WERI-Rb-1 (cell line): Measurements from ENCODE around the gene ONECUT1.

ENCODE experiments used
- DNase-seq: peaks from one replicate; pipeline ENCODE4 v3.0.0-alpha.2; 2020
- H3K27ac ChIP-seq: fragments of 250-450 bp; sonication (Bioruptor Pico); 2 replicates; pipeline ENCODE4 v1.5.1; 2020; ENCODE audit warnings: mild to moderate bottlenecking, moderate library complexity
- H3K27me3 ChIP-seq: fragments of 250-450 bp; sonication (Bioruptor Pico); 2 replicates; pipeline ENCODE4 v1.5.1; 2021; ENCODE audit warnings: mild to moderate bottlenecking, low read depth, moderate library complexity; ENCODE audit not compliant: insufficient read depth, severe bottlenecking
- H3K36me3 ChIP-seq: fragments of 250-450 bp; sonication (Bioruptor Pico); 2 replicates; pipeline ENCODE4 v1.5.1; 2020; ENCODE audit warnings: mild to moderate bottlenecking, moderate library complexity
- H3K4me3 ChIP-seq: 2 replicates; pipeline ENCODE4 v1.5.1; 2011; ENCODE audit warnings: low read depth, mild to moderate bottlenecking, control low read depth, low read length
- H3K9me3 ChIP-seq: fragments of 250-450 bp; sonication (Bioruptor Pico); 2 replicates; pipeline ENCODE4 v1.5.1; 2021; ENCODE audit warnings: mild to moderate bottlenecking, moderate library complexity; ENCODE audit not compliant: severe bottlenecking
- TF ChIP-seq, protein P1 (sequence below): IDR thresholded peaks from 2 replicates; pipeline ENCODE4 v1.5.1; 2011; ENCODE audit warnings: low read depth, mild to moderate bottlenecking, control low read depth, inconsistent platforms, low read length

ONECUT1 gene

GRCh38 chr15:52716536-52716935 lies 73.6 kb downstream of the ONECUT1 start:
- TF ChIP-seq, protein P1, sequence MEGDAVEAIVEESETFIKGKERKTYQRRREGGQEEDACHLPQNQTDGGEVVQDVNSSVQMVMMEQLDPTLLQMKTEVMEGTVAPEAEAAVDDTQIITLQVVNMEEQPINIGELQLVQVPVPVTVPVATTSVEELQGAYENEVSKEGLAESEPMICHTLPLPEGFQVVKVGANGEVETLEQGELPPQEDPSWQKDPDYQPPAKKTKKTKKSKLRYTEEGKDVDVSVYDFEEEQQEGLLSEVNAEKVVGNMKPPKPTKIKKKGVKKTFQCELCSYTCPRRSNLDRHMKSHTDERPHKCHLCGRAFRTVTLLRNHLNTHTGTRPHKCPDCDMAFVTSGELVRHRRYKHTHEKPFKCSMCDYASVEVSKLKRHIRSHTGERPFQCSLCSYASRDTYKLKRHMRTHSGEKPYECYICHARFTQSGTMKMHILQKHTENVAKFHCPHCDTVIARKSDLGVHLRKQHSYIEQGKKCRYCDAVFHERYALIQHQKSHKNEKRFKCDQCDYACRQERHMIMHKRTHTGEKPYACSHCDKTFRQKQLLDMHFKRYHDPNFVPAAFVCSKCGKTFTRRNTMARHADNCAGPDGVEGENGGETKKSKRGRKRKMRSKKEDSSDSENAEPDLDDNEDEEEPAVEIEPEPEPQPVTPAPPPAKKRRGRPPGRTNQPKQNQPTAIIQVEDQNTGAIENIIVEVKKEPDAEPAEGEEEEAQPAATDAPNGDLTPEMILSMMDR: no peak
- no peaks in the 10 kb centered on the region for H3K27me3 ChIP-seq
- H3K9me3 ChIP-seq: no peaks in the 10 kb centered on the region
- H3K36me3 ChIP-seq: no peaks in the 10 kb centered on the region
- no peak overlapping the region for H3K27ac ChIP-seq
- no peak for DNase-seq
- H3K4me3 ChIP-seq: no peak overlapping the region

- DNase-seq: no peak
- TF ChIP-seq, protein P1: no peak
- Histone ChIP-seq H3K9me3 (no peaks in the 10 kb centered on the region), H3K4me3 (no peak overlapping the region), H3K27ac (no peak overlapping the region), H3K36me3 (no peaks in the 10 kb centered on the region), H3K27me3 (no peaks in the 10 kb centered on the region)
These were observed 74.7 kb downstream of the ONECUT1 start for GRCh38 chr15:52715411-52715810.

DNA sequence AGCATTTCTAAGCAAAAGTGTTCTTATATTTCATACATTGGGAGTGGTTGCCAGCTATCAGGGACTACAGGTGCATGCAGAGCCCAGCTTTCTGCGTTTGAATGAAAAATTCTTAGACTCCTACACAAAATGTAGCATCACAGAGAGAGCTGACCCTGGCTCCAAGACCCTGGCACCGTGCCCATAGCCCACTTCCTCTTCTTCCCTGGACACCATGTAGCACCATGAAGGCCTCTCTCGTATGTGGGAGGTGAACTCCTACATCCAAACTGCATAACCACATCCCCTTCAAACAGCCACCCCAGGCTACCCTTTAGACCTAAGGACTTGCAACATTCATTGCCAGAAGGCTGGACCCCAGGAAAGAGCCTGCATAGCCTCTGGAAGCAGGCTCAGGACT lies 75.2 kb downstream of the ONECUT1 start:
- DNase-seq: no peak
- no peaks in the 10 kb centered on the region for H3K27me3 ChIP-seq
- TF ChIP-seq, protein P1: no peak
- no peak overlapping the region for H3K27ac ChIP-seq
- H3K9me3 ChIP-seq: no peaks in the 10 kb centered on the region
- no peak overlapping the region for H3K4me3 ChIP-seq
- no peaks in the 10 kb centered on the region for H3K36me3 ChIP-seq

GRCh38 chr15:52710708-52711389 lies 79.3 kb downstream of the ONECUT1 start:
- Histone ChIP-seq H3K27me3 (no peaks in the 10 kb centered on the region), H3K27ac (no peak overlapping the region), H3K4me3 (no peak overlapping the region)

DNA sequence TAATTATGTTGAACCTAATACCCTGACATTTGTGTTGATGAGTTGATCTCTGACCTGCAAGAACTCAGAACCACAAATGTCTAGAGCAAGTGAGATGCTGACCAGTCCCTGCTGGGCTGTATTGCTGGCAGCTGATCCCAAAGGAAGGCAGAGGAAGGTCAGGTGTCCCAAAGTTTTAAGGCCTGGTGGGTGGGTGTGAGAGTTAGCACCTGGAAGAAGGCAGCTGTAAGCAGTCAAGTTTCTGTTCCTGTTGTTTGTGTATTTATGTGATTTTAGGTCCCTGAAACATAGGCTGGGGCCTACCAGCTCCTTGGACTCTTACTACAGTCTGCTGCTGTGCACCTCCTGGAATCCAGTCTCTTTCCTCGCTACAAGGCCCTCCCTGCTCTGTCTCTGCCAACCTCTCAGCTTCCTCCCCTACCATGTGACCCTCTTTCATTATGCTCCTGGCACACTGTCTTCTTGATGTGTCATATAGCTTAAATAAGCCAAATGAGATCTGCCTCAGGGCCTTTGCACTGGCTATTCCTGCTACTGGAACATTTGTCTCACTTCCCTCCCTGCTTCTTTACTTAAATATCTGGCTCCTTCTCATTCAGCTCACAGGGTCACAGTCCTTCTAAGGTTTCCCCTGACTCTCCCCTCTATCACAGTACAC lies 80.0 kb downstream of the ONECUT1 start:
- Histone ChIP-seq H3K27me3 (no peaks in the 10 kb centered on the region), H3K27ac (no peak overlapping the region), H3K4me3 (no peak overlapping the region), H3K9me3 (no peaks in the 10 kb centered on the region), H3K36me3 (no peaks in the 10 kb centered on the region)
- DNase-seq: no peak
- TF ChIP-seq, protein P1: no peak

More at GRCh38 chr15:52710708-52711389, 79.3 kb downstream of the ONECUT1 start:
- Histone ChIP-seq H3K36me3 (no peaks in the 10 kb centered on the region), H3K9me3 (no peaks in the 10 kb centered on the region)
- DNase-seq: no peak
- TF ChIP-seq, protein P1: no peak
